ENCODE data around the gene INPP5D.

The INPP5D gene

DNA sequence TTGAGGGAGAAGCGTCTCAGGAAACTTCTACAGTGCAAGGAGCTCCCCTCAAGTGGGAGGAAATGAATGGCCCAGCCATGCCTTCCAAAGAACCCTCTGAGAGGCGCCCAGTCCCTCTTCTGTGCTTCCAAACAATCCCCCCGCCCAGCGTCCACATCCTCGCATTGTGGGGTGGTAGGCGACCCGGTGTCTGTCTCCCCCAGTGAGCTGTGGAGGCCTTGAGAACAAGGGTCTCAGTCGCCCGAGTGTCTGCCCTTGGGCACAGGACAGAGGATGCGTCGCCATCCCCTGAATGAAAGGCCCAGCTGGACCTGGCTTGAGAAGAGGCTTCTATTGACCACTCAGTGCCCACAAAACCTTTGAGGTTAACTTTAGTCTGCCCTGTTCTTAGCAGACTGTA, 29.7 kb downstream of the INPP5D start:
- H3K27ac ChIP-seq, result no peak overlapping the region
- DNase-seq (ENCODE audit: low spot score), result no peak
- TF ChIP-seq, protein P1, sequence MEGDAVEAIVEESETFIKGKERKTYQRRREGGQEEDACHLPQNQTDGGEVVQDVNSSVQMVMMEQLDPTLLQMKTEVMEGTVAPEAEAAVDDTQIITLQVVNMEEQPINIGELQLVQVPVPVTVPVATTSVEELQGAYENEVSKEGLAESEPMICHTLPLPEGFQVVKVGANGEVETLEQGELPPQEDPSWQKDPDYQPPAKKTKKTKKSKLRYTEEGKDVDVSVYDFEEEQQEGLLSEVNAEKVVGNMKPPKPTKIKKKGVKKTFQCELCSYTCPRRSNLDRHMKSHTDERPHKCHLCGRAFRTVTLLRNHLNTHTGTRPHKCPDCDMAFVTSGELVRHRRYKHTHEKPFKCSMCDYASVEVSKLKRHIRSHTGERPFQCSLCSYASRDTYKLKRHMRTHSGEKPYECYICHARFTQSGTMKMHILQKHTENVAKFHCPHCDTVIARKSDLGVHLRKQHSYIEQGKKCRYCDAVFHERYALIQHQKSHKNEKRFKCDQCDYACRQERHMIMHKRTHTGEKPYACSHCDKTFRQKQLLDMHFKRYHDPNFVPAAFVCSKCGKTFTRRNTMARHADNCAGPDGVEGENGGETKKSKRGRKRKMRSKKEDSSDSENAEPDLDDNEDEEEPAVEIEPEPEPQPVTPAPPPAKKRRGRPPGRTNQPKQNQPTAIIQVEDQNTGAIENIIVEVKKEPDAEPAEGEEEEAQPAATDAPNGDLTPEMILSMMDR (conservative IDR thresholded peaks at IDR 0.05; ENCODE audit: low read depth), result no peak
- ChIA-PET POLR2A (ENCODE audit: low non-redundant PET) (no interaction called here), CTCF (no interaction called here)

DNA sequence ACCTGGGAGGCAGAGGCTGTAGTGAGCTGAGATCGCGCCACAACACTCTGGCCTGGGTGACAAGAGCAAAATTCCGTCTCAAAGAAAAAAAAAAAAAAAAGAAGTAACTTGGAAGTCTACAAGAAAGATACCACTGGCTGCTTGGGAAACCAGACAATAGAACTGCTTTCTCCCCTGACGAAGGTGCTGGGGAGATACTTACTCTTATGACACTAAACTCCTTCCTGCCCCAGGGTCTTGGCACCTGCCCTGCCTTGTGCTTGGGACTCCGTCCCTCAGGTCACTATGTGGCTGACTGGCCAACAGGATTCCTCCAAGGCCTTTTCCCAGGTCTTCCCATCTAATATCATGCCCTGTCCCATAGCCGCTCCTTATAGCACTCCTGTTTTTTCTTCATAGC, 30.7 kb downstream of the INPP5D start:
- H3K27ac ChIP-seq, result no peak overlapping the region
- CTCF ChIA-PET, result no interaction called here
- no peak for DNase-seq (ENCODE audit: low spot score)
- TF ChIP-seq, protein P1 (conservative IDR thresholded peaks at IDR 0.05; ENCODE audit: low read depth), result no peak
- POLR2A ChIA-PET (ENCODE audit: low non-redundant PET), result no interaction called here

DNA sequence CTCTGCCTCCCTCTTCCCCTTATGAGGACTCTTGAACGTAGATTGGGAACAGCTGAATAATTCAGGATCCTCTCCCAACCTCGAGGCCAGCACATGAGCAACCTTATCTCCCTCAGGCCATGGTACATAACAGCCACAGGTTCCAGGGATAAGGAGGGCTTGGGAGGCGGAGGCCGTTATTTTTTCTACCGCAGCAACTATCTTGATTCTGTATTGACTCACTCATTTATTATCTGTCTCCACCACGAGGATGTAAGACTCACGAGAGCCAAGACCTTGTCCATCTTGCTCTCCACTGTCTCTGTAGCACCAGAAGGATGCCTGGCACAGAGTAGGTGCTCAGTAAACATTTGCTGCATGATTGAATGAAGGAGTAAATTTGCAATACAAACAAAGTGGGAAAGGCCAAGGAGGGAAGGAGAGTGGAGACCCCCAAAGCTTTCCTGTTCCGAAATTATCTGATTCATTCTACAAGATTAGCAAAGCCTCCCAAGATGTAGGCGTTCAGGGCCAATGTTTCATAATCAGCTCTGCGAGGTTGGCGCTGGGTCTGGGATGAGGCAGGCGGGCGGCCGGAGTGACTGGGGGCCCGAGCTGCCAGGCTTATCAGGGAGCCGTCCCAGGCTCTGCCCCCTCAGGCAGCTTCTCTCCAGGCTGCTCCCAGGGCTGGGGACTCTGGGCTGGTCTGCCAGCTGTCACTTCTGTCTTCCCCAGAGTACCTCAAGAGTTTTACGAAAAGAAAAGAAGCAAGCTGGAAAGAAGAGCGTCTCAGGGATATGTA, 31.6 kb downstream of the INPP5D start:
- CTCF ChIA-PET, result interaction anchor here (0.5 kb wide), 1 partner anchor 132 kb away, joined by 4 read pairs; no protein-coding TSS in a partner anchor
- no peak for DNase-seq (ENCODE audit: low spot score)
- no peak overlapping the region for H3K27ac ChIP-seq
- POLR2A ChIA-PET (ENCODE audit: low non-redundant PET), result no interaction called here
- TF ChIP-seq, protein P1 (conservative IDR thresholded peaks at IDR 0.05; ENCODE audit: low read depth), result no peak

DNA sequence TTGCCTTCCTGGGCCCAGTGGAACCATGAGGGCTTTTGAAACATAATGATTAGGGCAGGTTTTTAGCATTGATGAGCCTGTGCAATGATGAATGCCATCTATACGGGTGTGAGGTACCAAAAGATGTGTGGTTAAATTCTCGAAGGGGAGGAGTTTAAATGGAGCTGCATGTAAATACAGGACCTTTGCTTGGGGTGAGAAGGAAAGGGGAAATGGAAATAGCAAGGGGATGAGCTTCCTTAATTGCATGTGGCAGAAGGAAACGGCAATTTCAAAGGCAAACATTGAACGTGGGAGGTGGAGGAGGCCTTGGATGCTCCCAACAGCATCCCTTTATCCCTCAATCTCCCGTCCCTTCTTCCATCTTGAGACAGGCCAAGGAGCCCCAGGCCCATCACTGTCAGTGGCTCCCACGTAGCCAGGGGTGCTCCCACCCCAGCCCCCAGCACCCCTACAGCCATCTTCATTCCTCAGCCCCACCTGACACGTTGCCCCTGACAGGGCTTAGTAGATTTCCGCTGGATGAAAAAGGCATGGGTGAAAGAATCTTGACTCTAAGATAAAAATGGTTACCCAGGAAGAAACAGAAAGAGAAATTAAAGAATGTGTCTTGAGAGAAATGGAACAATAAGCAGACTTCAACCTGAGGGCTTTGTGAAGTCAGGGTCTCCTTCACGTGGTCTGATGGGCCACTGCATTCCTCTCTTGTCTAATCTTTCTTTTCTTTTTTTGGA, 32.5 kb downstream of the INPP5D start:
- TF ChIP-seq, protein P1 (conservative IDR thresholded peaks at IDR 0.05; ENCODE audit: low read depth), result no peak
- POLR2A ChIA-PET (ENCODE audit: low non-redundant PET), result no interaction called here
- DNase-seq (ENCODE audit: low spot score), result no peak
- H3K27ac ChIP-seq, result no peak overlapping the region
- CTCF ChIA-PET, result interaction anchor here (0.5 kb wide), 1 partner anchor 132 kb away, joined by 4 read pairs; no protein-coding TSS in a partner anchor

DNA sequence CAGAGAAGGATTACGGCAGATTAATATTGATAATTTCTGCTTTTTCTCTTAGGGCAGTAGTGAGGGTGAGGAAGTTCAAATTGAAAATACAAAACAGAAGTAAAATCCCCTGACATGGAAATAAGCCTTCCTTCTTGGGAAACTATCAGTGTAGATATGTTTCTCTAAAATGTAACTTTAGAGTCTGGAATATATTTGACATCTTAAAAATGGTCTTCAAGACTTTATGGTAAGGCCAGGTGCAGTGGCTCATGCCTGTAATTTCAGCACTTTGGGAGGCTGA, 33.0 kb downstream of the INPP5D start:
- H3K27ac ChIP-seq, result no peak overlapping the region
- TF ChIP-seq, protein P1 (conservative IDR thresholded peaks at IDR 0.05; ENCODE audit: low read depth), result no peak
- ChIA-PET POLR2A (ENCODE audit: low non-redundant PET) (no interaction called here), CTCF (no interaction called here)
- DNase-seq (ENCODE audit: low spot score), result no peak

DNA sequence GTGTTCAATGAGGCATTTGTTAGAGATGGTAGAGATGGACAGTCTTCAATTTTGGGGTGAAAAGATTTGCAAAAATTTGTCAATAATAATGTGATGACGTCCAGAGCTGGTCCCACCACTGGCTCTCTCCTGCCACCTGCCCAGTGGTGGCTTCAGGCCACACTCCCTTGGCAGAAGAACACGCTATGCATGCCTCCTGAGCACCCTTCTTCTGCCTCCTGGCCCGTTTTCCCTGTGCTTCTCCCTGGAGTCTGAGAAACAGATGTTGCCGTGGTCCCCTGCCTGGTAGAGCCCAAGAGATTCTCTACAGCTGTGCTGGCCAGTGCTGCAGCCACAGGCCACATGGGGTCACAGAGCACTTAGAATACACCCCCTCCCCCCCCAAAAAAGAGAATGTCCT, 33.6 kb downstream of the INPP5D start:
- H3K27ac ChIP-seq, result no peak overlapping the region
- TF ChIP-seq, protein P1 (conservative IDR thresholded peaks at IDR 0.05; ENCODE audit: low read depth), result no peak
- DNase-seq (ENCODE audit: low spot score), result no peak
- ChIA-PET POLR2A (ENCODE audit: low non-redundant PET) (no interaction called here), CTCF (no interaction called here)
